HepG2 (cell line): ENCODE measurements around the gene ATOH8. TPM values are rescaled to one million over a fixed set of nuclear protein-coding genes. Genes with fewer than 3 reads are reported as not detected.

Experiments used
- ATAC-seq: fragments of 200-7000 bp; cut with Tn5 transposase; 3 replicates; pipeline ENCODE4 v1.9.1; 2020; ENCODE audit warnings: mild to moderate bottlenecking, moderate library complexity
- BruUV-seq: library from RNA; stranded (reverse); fragments of 400-500 nt; replicated peaks from 2 replicates; lab custom pipeline; 2021; lab: Mats Ljungman, UMichigan
- CTCF ChIA-PET: fragments of 300-600 bp; formaldehyde crosslinking; extraction: SDS; loops from one replicate; lab custom pipeline; 2021; ENCODE audit warnings: low total read pairs, inconsistent platforms, low intra/inter-chr PET ratio; lab: Yijun Ruan, JAX
- POLR2A ChIA-PET: fragments of 350-600 bp; sonication (Branson Sonifier 250); formaldehyde crosslinking; loops from one replicate; lab custom pipeline; 2020; ENCODE audit warnings: antibody characterized with exemption, inconsistent platforms; lab: Yijun Ruan, JAX
- DNase-seq: peaks from one replicate; pipeline ENCODE4 v3.0.0-alpha.2; 2015; ENCODE audit warnings: low spot score
- FAIRE-seq: peaks from 3 replicates; lab custom pipeline; 2011; peaks lifted over from hg19 to GRCh38; lab: Jason Lieb, UNC
- H2AFZ ChIP-seq: one replicate; pipeline ENCODE4 v1.6.1; 2011; ENCODE audit warnings: low read length, inconsistent platforms
- H3K27ac ChIP-seq: fragments of 300-600 bp; 3 replicates; pipeline ENCODE4 v1.8.0; 2011; ENCODE audit warnings: mixed run types, mild to moderate bottlenecking, mixed read lengths, low read length, inconsistent platforms; ENCODE audit not compliant: insufficient read depth; ENCODE audit errors: extremely low read length
- H3K27me3 ChIP-seq, 2 experiments: fragments of 200-600 bp in 1 of 2; 2 replicates in 1 of 2; 3 replicates in 1 of 2; pipeline versions ENCODE4 v1.6.0 to v1.8.0; 2011; ENCODE audit warnings: low read length in 2 of 2, mild to moderate bottlenecking in 2 of 2, moderate library complexity in 2 of 2, inconsistent platforms in 1 of 2; ENCODE audit not compliant: insufficient read depth in 2 of 2, control insufficient read depth in 1 of 2
- H3K36me3 ChIP-seq, 2 experiments: fragments of 200-600 bp in 1 of 2; replicated peaks in 1 of 2; 2 replicates in 1 of 2; 3 replicates in 1 of 2; pipeline versions ENCODE4 v1.5.1 to v1.8.0; 2011; ENCODE audit warnings: low read length in 2 of 2, inconsistent platforms in 1 of 2; ENCODE audit not compliant: insufficient read depth in 2 of 2, control insufficient read depth in 1 of 2
- H3K4me1 ChIP-seq: 2 replicates; pipeline ENCODE4 v1.5.1; 2012; ENCODE audit warnings: low read length, inconsistent platforms; ENCODE audit not compliant: insufficient read depth
- H3K4me2 ChIP-seq: 2 replicates; pipeline ENCODE4 v1.6.0; 2011; ENCODE audit warnings: low read depth, low read length, inconsistent platforms
- H3K4me3 ChIP-seq, 3 experiments: fragments of 200-600 bp in 1 of 3; sonication (generic), shearing (Covaris generic) in 1 of 3; replicated peaks in 1 of 3; 2 replicates each; pipeline ENCODE4 v1.5.1; 2011 to 2016; ENCODE audit warnings: low read length in 3 of 3, inconsistent platforms in 2 of 3, low read depth in 2 of 3, mild to moderate bottlenecking in 2 of 3, control low read depth in 1 of 3, mixed read lengths in 1 of 3; ENCODE audit not compliant: insufficient read depth in 1 of 3
- H3K79me2 ChIP-seq: one replicate; pipeline ENCODE4 v1.6.1; 2011; ENCODE audit warnings: low read length, inconsistent platforms; ENCODE audit not compliant: insufficient read depth
- H3K9ac ChIP-seq: 2 replicates; pipeline ENCODE4 v1.6.0; 2011; ENCODE audit warnings: mild to moderate bottlenecking, low read depth, low read length, inconsistent platforms; ENCODE audit not compliant: insufficient read depth
- H3K9me3 ChIP-seq: 2 replicates; pipeline ENCODE4 v1.5.1; 2012; ENCODE audit warnings: mild to moderate bottlenecking, low read length
- H4K20me1 ChIP-seq: 2 replicates; pipeline ENCODE4 v1.6.0; 2011; ENCODE audit warnings: inconsistent platforms, mild to moderate bottlenecking, low read length, moderate library complexity; ENCODE audit not compliant: insufficient read depth
- ELF1 ChIP-seq: sonication (generic); formaldehyde crosslinking; IDR thresholded peaks from 2 replicates; pipeline ENCODE4 v1.4.0; 2020; ENCODE audit warnings: missing genetic modification reagents
- GATA4 ChIP-seq: sonication (generic); IDR thresholded peaks from 2 replicates; pipeline ENCODE4 v1.6.1; 2016; ENCODE audit warnings: antibody characterized with exemption, low read depth, borderline replicate concordance
- KAT8 ChIP-seq: IDR thresholded peaks from 2 replicates; pipeline ENCODE4 v1.6.1; 2016; ENCODE audit warnings: missing genetic modification reagents, missing compliant biosample characterization
- KLF16 ChIP-seq, 2 experiments: sonication (generic) in 1 of 2; formaldehyde crosslinking in 1 of 2; IDR thresholded peaks; 2 replicates each; pipeline versions ENCODE4 v1.6.1 to v1.8.0; 2016 to 2023; ENCODE audit warnings: missing genetic modification reagents in 2 of 2, missing compliant biosample characterization in 1 of 2
- MAFK ChIP-seq, 2 experiments: IDR thresholded peaks in 1 of 2; conservative IDR thresholded peaks in 1 of 2; 2 replicates each; pipeline ENCODE4 v1.6.1; 2011; ENCODE audit warnings: improper control_type of control experiment in 2 of 2, low read length in 2 of 2
- MTA3 ChIP-seq: sonication (generic); formaldehyde crosslinking; IDR thresholded peaks from 2 replicates; pipeline ENCODE4 v1.4.0; 2020; ENCODE audit warnings: missing genetic modification reagents
- PATZ1 ChIP-seq: sonication (generic); formaldehyde crosslinking; IDR thresholded peaks from 2 replicates; pipeline ENCODE4 v1.4.0; 2020; ENCODE audit warnings: missing genetic modification reagents
- SMAD1 ChIP-seq: sonication (generic); formaldehyde crosslinking; IDR thresholded peaks from 2 replicates; pipeline ENCODE4 v1.4.0; 2020; ENCODE audit warnings: missing genetic modification reagents, low read depth, mild to moderate bottlenecking, borderline replicate concordance
- TOPORS ChIP-seq: sonication (generic); formaldehyde crosslinking; IDR thresholded peaks from 2 replicates; pipeline ENCODE4 v1.8.0; 2023; ENCODE audit warnings: mild to moderate bottlenecking, missing genetic modification reagents
- ZMYM4 ChIP-seq: sonication (generic); formaldehyde crosslinking; IDR thresholded peaks from 2 replicates; pipeline ENCODE4 v1.8.1; 2023; ENCODE audit warnings: mild to moderate bottlenecking, missing genetic modification reagents
- ZNF251 ChIP-seq: sonication (generic); formaldehyde crosslinking; IDR thresholded peaks from 2 replicates; pipeline ENCODE4 v1.9.0; 2021; ENCODE audit warnings: mild to moderate bottlenecking, missing genetic modification reagents
- ZNF34 ChIP-seq: sonication (generic); formaldehyde crosslinking; IDR thresholded peaks from 2 replicates; pipeline ENCODE4 v1.4.0; 2020; ENCODE audit warnings: mild to moderate bottlenecking, missing genetic modification reagents, borderline replicate concordance
- ZNF382 ChIP-seq: sonication (generic); formaldehyde crosslinking; IDR thresholded peaks from 2 replicates; pipeline ENCODE4 v1.5.0; 2020; ENCODE audit warnings: missing genetic modification reagents, mild to moderate bottlenecking, borderline replicate concordance
- ZNF570 ChIP-seq: sonication (generic); formaldehyde crosslinking; IDR thresholded peaks from 2 replicates; pipeline ENCODE4 v1.4.0; 2020; ENCODE audit warnings: mild to moderate bottlenecking, missing genetic modification reagents, borderline replicate concordance
- ZNF746 ChIP-seq: sonication (generic); formaldehyde crosslinking; IDR thresholded peaks from 2 replicates; pipeline ENCODE4 v1.8.0; 2022; ENCODE audit warnings: mild to moderate bottlenecking, missing genetic modification reagents
- ZNF878 ChIP-seq: sonication (generic); formaldehyde crosslinking; IDR thresholded peaks from 2 replicates; pipeline ENCODE4 v1.8.1; 2023; ENCODE audit warnings: mild to moderate bottlenecking, missing genetic modification reagents, moderate library complexity
- WGBS: methylation state at CpG from one replicate; pipeline ENCODE4 v1.1.6; 2017; ENCODE audit warnings: low lambda C conversion rate; 5-methylcytosine and 5-hydroxymethylcytosine counted together
- in situ Hi-C: cut with HindIII; loops from 2 replicates; pipeline ENCODE4 v1.10.0; 2017; ENCODE audit warnings: low pct_unique_long_range_greater_than_20kb; ENCODE audit not compliant: extremely low pct_ligation_motif_present
- intact Hi-C: fragments of 100-400 bp; cut with micrococcal nuclease; formaldehyde crosslinking; loops from one replicate; pipeline ENCODE4 v1.10.0; 2022; ENCODE audit not compliant: unreplicated experiment
- polyA plus RNA-seq, 8 experiments: library from polyadenylated mRNA; depleted of rRNA in 3 of 8; stranded (reverse) in 7 of 8; unstranded in 1 of 8; fragments of >200 nt; fragmentation: Illumina TruSeq in 4 of 8; extraction: Trizol in 4 of 8; gene quantifications; 2 replicates each; pipeline versions ENCODE4 v1.2.1 to v1.2.3, GENCODE V29; 2011 to 2016; ENCODE audit warnings: low read depth in 4 of 8, missing spikeins in 1 of 8, mixed read lengths in 1 of 8; ENCODE audit not compliant: insufficient read depth in 1 of 8
- total RNA-seq, 5 experiments: library from RNA; depleted of rRNA; stranded (reverse); fragments of >200 nt; fragmentation: Illumina TruSeq; extraction: Trizol; gene quantifications; 2 replicates each; pipeline ENCODE4 v1.2.3, GENCODE V29; 2016; ENCODE audit warnings: low read depth in 1 of 5
- TF ChIP-seq, protein P1 (sequence below): sonication (generic); formaldehyde crosslinking; conservative IDR thresholded peaks from 2 replicates; pipeline ENCODE4 v1.8.0; 2022; ENCODE audit warnings: low read depth, missing genetic modification reagents

Gene ATOH8
- total and polyA plus RNA-seq, 2 of the 13 experiments (the other 11 are each of a cell fraction or from before 2014, with no cell fraction given) = 0.13 to 0.61 TPM

GRCh38 chr2:85769236-85769982 is 15.6 kb downstream of the ATOH8 start (continued):
- TF ChIP-seq PATZ1 (0 out of 2 replicates have a peak, but pooled peaks have one; percentile 15), KAT8 (CRISPR knock-in tag) (no peak), ZNF746 (CRISPR knock-in tag) (no peak), ZNF878 (CRISPR knock-in tag) (no peak), MAFK (conservative IDR thresholded peaks at IDR 0.05 in 1 of 2, IDR thresholded peaks at IDR 0.05 in 1 of 2; ENCODE audit: low read length in 2 of 2) (no peak)

- 97% methylated on average over 3 of the region's 7 CpGs for WGBS
- in situ Hi-C loops = no loop called here
- Histone ChIP-seq H3K4me2 (no peak overlapping the region), H3K4me1 (peaks cover 64% of the 10 kb centered on the region), H2AFZ (no peak overlapping the region), H3K9me3 (no peaks in the 10 kb centered on the region), H3K27ac (no peak overlapping the region), H3K79me2 (no peaks in the 10 kb centered on the region), H3K4me3 (no peak overlapping the region)
- ATAC-seq (no peak), DNase-seq (no peak)
- intact Hi-C loops = no loop called here
- POLR2A ChIA-PET = interaction anchor here (1.3 kb wide), 1 partner anchor 9 kb away, joined by 5 read pairs; no protein-coding TSS in a partner anchor
- TF ChIP-seq ZMYM4 (CRISPR knock-in tag) (no peak), ZNF251 (CRISPR knock-in tag) (no peak), ZNF570 (CRISPR knock-in tag) (no peak), ELF1 (no peak), TOPORS (CRISPR knock-in tag) (no peak), GATA4 (no peak), SMAD1 (CRISPR knock-in tag) (no peak), ZNF382 (CRISPR knock-in tag) (no peak), KLF16 (CRISPR knock-in tag; IDR thresholded peaks at IDR 0.05) (no peak), MTA3 (CRISPR knock-in tag) (no peak), ZNF34 (CRISPR knock-in tag) (no peak)
- TF ChIP-seq, protein P1, sequence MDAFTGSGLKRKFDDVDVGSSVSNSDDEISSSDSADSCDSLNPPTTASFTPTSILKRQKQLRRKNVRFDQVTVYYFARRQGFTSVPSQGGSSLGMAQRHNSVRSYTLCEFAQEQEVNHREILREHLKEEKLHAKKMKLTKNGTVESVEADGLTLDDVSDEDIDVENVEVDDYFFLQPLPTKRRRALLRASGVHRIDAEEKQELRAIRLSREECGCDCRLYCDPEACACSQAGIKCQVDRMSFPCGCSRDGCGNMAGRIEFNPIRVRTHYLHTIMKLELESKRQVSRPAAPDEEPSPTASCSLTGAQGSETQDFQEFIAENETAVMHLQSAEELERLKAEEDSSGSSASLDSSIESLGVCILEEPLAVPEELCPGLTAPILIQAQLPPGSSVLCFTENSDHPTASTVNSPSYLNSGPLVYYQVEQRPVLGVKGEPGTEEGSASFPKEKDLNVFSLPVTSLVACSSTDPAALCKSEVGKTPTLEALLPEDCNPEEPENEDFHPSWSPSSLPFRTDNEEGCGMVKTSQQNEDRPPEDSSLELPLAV (CRISPR knock-in tag) = no peak
- TF ChIP-seq, all 625 proteins: peak for 0
- no TSS peak for BruUV-seq
- no peak overlapping the region for H3K9ac ChIP-seq
- H3K36me3 ChIP-seq = no peaks in the 10 kb centered on the region
- no peak for FAIRE-seq
- CTCF ChIA-PET = no interaction called here
- H4K20me1 ChIP-seq = no peaks in the 10 kb centered on the region
- H3K27me3 ChIP-seq = no peaks in the 10 kb centered on the region
These were observed 16.2 kb downstream of the ATOH8 start for GRCh38 chr2:85769983-85770362.
